Right atrium auricular region (tissue), 2 donors: ENCODE results near the gene CD55. TPM values are rescaled to one million over a fixed set of nuclear protein-coding genes. Genes with fewer than 3 reads are reported as not detected.

Experiments used
- DNase-seq: peaks from one replicate; pipeline ENCODE4 v3.0.0-alpha.2; 2019; ENCODE audit warnings: low spot score
- H3K27ac ChIP-seq, 2 donors: fragments of 200-600 bp; sonication (generic); 1 replicate in 1 of 2; 2 replicates in 1 of 2; pipeline ENCODE4 v1.5.1; 2016 to 2019
- H3K27me3 ChIP-seq, 2 donors: fragments of 200-600 bp; sonication (generic); one replicate each; pipeline versions ENCODE4 v1.5.1 to v1.6.0; 2017 to 2019
- H3K36me3 ChIP-seq: fragments of 200-600 bp; sonication (generic); one replicate; pipeline ENCODE4 v1.5.1; 2016
- H3K4me1 ChIP-seq, 2 donors: fragments of 200-600 bp; sonication (generic); one replicate each; pipeline versions ENCODE4 v1.5.1 to v1.6.0; 2017 to 2019
- H3K4me3 ChIP-seq, 2 donors: fragments of 200-600 bp; sonication (generic); 1 replicate in 1 of 2; 2 replicates in 1 of 2; pipeline ENCODE4 v1.5.1; 2017 to 2019; ENCODE audit warnings: mild to moderate bottlenecking in 1 of 2, moderate library complexity in 1 of 2
- H3K9me3 ChIP-seq, 2 donors: fragments of 200-600 bp; sonication (generic); one replicate each; pipeline ENCODE4 v1.5.1; 2019
- CTCF ChIP-seq, 2 donors: fragments of 200-600 bp; sonication (generic); IDR thresholded peaks; one replicate each; pipeline ENCODE4 v1.5.1; 2019; ENCODE audit warnings: antibody characterized with exemption in 2 of 2
- total RNA-seq, 2 donors: library from RNA; depleted of rRNA; stranded (reverse); fragments of >200 nt; gene quantifications; one replicate each; pipeline ENCODE4 v1.1.0, GENCODE V29; 2016

CD55 gene
- total RNA-seq, 2 donors from 2014 or later = 109 to 117 TPM

GRCh38 chr1:207349979-207350378, 28.5 kb downstream of the CD55 start:
- no peak for TF ChIP-seq CTCF (IDR thresholded peaks at IDR 0.05)
- Histone ChIP-seq H3K9me3 (peaks cover 0 to 8% of the 10 kb centered on the region in 2 donors), H3K27ac (no peak overlapping the region), H3K4me3 (no peak overlapping the region), H3K27me3 (no peaks in the 10 kb centered on the region), H3K4me1 (peaks cover 0 to 14% of the 10 kb centered on the region in 2 donors), H3K36me3 (peaks cover 8% of the 10 kb centered on the region)
- no peak for DNase-seq

- no peaks in the 10 kb centered on the region for H3K4me1 ChIP-seq
- DNase-seq = no peak
- H3K27me3 ChIP-seq = no peaks in the 10 kb centered on the region
- H3K9me3 ChIP-seq = peaks cover 0 to 8% of the 10 kb centered on the region in 2 donors
- no peak for TF ChIP-seq CTCF (IDR thresholded peaks at IDR 0.05)
- no peak overlapping the region for H3K4me3 ChIP-seq
- H3K36me3 ChIP-seq = peaks cover 4% of the 10 kb centered on the region
- no peak overlapping the region for H3K27ac ChIP-seq
Observed at GRCh38 chr1:207352554-207352953, 31.1 kb downstream of the CD55 start.

GRCh38 chr1:207355060-207355459, 33.6 kb downstream of the CD55 start:
- Histone ChIP-seq H3K36me3 (no peaks in the 10 kb centered on the region), H3K27me3 (no peaks in the 10 kb centered on the region), H3K9me3 (no peaks in the 10 kb centered on the region), H3K4me1 (no peaks in the 10 kb centered on the region), H3K4me3 (no peak overlapping the region), H3K27ac (no peak overlapping the region)
- no peak for TF ChIP-seq CTCF (IDR thresholded peaks at IDR 0.05)
- DNase-seq = no peak

- no peak for DNase-seq
- H3K36me3 ChIP-seq = no peaks in the 10 kb centered on the region
Observed at GRCh38 chr1:207355513-207356295, 34.2 kb downstream of the CD55 start.

GRCh38 chr1:207361029-207361428, 39.6 kb downstream of the CD55 start:
- Histone ChIP-seq H3K27ac (no peak overlapping the region), H3K4me1 (no peaks in the 10 kb centered on the region), H3K36me3 (peaks cover 5% of the 10 kb centered on the region), H3K9me3 (no peaks in the 10 kb centered on the region), H3K4me3 (no peak overlapping the region), H3K27me3 (no peaks in the 10 kb centered on the region)
- DNase-seq = no peak
- TF ChIP-seq CTCF (IDR thresholded peaks at IDR 0.05) = no peak

More at GRCh38 chr1:207355513-207356295, 34.2 kb downstream of the CD55 start:
- Histone ChIP-seq H3K4me1 (no peaks in the 10 kb centered on the region), H3K4me3 (no peak overlapping the region), H3K9me3 (no peaks in the 10 kb centered on the region), H3K27ac (no peak overlapping the region), H3K27me3 (no peaks in the 10 kb centered on the region)
- TF ChIP-seq CTCF (IDR thresholded peaks at IDR 0.05) = no peak

GRCh38 chr1:207361889-207362288, 40.4 kb downstream of the CD55 start:
- no peak for DNase-seq
- no peaks in the 10 kb centered on the region for H3K4me1 ChIP-seq
- no peaks in the 10 kb centered on the region for H3K9me3 ChIP-seq
- H3K36me3 ChIP-seq = peaks cover 5% of the 10 kb centered on the region
- H3K27me3 ChIP-seq = no peaks in the 10 kb centered on the region
- no peak for TF ChIP-seq CTCF (IDR thresholded peaks at IDR 0.05)
- no peak overlapping the region for H3K4me3 ChIP-seq
- no peak overlapping the region for H3K27ac ChIP-seq
